Endodermal cell (in vitro differentiated cells): ENCODE data around the gene HOMER3. TPM values are rescaled to one million over a fixed set of nuclear protein-coding genes. Genes with fewer than 3 reads are reported as not detected.

Source experiments
- DNase-seq: peaks from one replicate; pipeline ENCODE4 v3.0.0-alpha.2; 2017
- H3K27ac ChIP-seq: 2 replicates; pipeline ENCODE4 v1.5.1; 2013; ENCODE audit warnings: mild to moderate bottlenecking, low read depth, low read length, moderate library complexity
- H3K27me3 ChIP-seq: 2 replicates; pipeline ENCODE4 v1.6.1; 2013; ENCODE audit warnings: mild to moderate bottlenecking, low read length, moderate library complexity; ENCODE audit not compliant: insufficient read depth, control insufficient read depth, poor library complexity, severe bottlenecking
- H3K36me3 ChIP-seq: 2 replicates; pipeline ENCODE4 v1.7.0; 2013; ENCODE audit warnings: mild to moderate bottlenecking, low read length, moderate library complexity; ENCODE audit not compliant: control insufficient read depth, insufficient read depth
- H3K4me1 ChIP-seq: one replicate; pipeline ENCODE4 v1.7.0; 2013; ENCODE audit warnings: low read length; ENCODE audit not compliant: control insufficient read depth, insufficient read depth
- H3K4me3 ChIP-seq: 2 replicates; pipeline ENCODE4 v1.5.1; 2013; ENCODE audit warnings: mild to moderate bottlenecking, low read length, moderate library complexity
- H3K9ac ChIP-seq: 2 replicates; pipeline ENCODE4 v1.6.1; 2013; ENCODE audit warnings: mild to moderate bottlenecking, low read length, moderate library complexity; ENCODE audit not compliant: poor library complexity, severe bottlenecking; ENCODE audit errors: extremely low read depth
- H3K9me3 ChIP-seq: 2 replicates; pipeline ENCODE4 v1.6.1; 2013; ENCODE audit warnings: mild to moderate bottlenecking, low read length, moderate library complexity; ENCODE audit not compliant: control insufficient read depth
- H3K27ac Mint-ChIP-seq: 2 replicates; pipeline ENCODE4 v1.8.0; 2020; ENCODE audit warnings: mixed read lengths
- H3K27me3 Mint-ChIP-seq: 2 replicates; pipeline ENCODE4 v1.8.0; 2021; ENCODE audit warnings: mild to moderate bottlenecking, mixed read lengths; ENCODE audit not compliant: insufficient read depth
- H3K36me3 Mint-ChIP-seq: 2 replicates; pipeline ENCODE4 v1.8.0; 2020; ENCODE audit warnings: low read depth, mixed read lengths
- H3K4me1 Mint-ChIP-seq: 2 replicates; pipeline ENCODE4 v1.8.0; 2020; ENCODE audit warnings: mixed read lengths
- H3K4me3 Mint-ChIP-seq: 2 replicates; pipeline ENCODE4 v1.8.0; 2020; ENCODE audit warnings: mild to moderate bottlenecking, moderate library complexity, mixed read lengths
- H3K9me3 Mint-ChIP-seq: 2 replicates; pipeline ENCODE4 v1.8.0; 2020; ENCODE audit warnings: mild to moderate bottlenecking, mixed read lengths
- CTCF ChIP-seq: fragments of 200-600 bp; sonication (generic); conservative IDR thresholded peaks from 2 replicates; pipeline ENCODE4 v1.5.0; 2021; ENCODE audit warnings: antibody characterized with exemption, mild to moderate bottlenecking
- WGBS, 2 experiments: methylation state at CpG; one replicate each; pipeline versions ENCODE4 v1.1.5 to v1.1.7; 2013; ENCODE audit warnings: missing lambda C conversion rate in 2 of 2, mixed read lengths in 1 of 2; ENCODE audit not compliant: insufficient coverage in 1 of 2, insufficient read length in 1 of 2; 5-methylcytosine and 5-hydroxymethylcytosine counted together
- total RNA-seq, 2 donors: library from RNA; stranded (reverse); fragmentation: NEBNext Ultra II Directional in 1 of 2; extraction: Animal tissue kit (Norgen Biotek cat#: 25700) in 1 of 2; gene quantifications; 2 replicates in 1 of 2; 3 replicates in 1 of 2; pipeline ENCODE4 v1.2.1, GENCODE V29; 2021

Gene HOMER3
- total RNA-seq, 2 donors from 2014 or later, result 21.5 to 31.2 TPM

- H3K27me3 Mint-ChIP-seq, result peaks cover 6% of the 10 kb centered on the region
- no peak overlapping the region for H3K4me3 ChIP-seq
- no peak overlapping the region for H3K27ac ChIP-seq
- no peak overlapping the region for H3K4me3 Mint-ChIP-seq
- no peaks in the 10 kb centered on the region for H3K36me3 Mint-ChIP-seq
- H3K4me1 ChIP-seq, result no peaks in the 10 kb centered on the region
- no peak for TF ChIP-seq CTCF
- H3K27ac Mint-ChIP-seq, result no peak overlapping the region
- no peaks in the 10 kb centered on the region for H3K9me3 ChIP-seq
- no peaks in the 10 kb centered on the region for H3K36me3 ChIP-seq
- H3K4me1 Mint-ChIP-seq, result no peaks in the 10 kb centered on the region
- DNase-seq, result no peak
- peaks cover 3% of the 10 kb centered on the region for H3K9me3 Mint-ChIP-seq
- H3K9ac ChIP-seq, result no peak overlapping the region
- 85 to 86% methylated on average over 11 to 12 of the region's 12 CpGs for WGBS, 2 experiments
- H3K27me3 ChIP-seq, result no peaks in the 10 kb centered on the region
These were observed 31.3 kb upstream of the HOMER3 start for GRCh38 chr19:18972301-18972811.

GRCh38 chr19:18969931-18970659, 29.1 kb upstream of the HOMER3 start:
- WGBS, 2 experiments, result 92 to 93% methylated on average over 10 to 13 of the region's 13 CpGs

GRCh38 chr19:18967358-18968146, 26.5 kb upstream of the HOMER3 start:
- Histone ChIP-seq H3K27ac (no peak overlapping the region), H3K4me3 (no peak overlapping the region), H3K9me3 (no peaks in the 10 kb centered on the region), H3K36me3 (no peaks in the 10 kb centered on the region), H3K9ac (no peak overlapping the region), H3K4me1 (no peaks in the 10 kb centered on the region), H3K27me3 (peaks cover 6% of the 10 kb centered on the region)
- H3K36me3 Mint-ChIP-seq, result no peaks in the 10 kb centered on the region
- no peak for TF ChIP-seq CTCF
- H3K27ac Mint-ChIP-seq, result no peak overlapping the region
- H3K9me3 Mint-ChIP-seq, result peaks cover 3% of the 10 kb centered on the region
- WGBS, 2 experiments, result 88 to 90% methylated on average over 11 of the region's 11 CpGs
- peaks cover 7% of the 10 kb centered on the region for H3K27me3 Mint-ChIP-seq
- H3K4me1 Mint-ChIP-seq, result peaks cover 3% of the 10 kb centered on the region
- DNase-seq, result no peak
- H3K4me3 Mint-ChIP-seq, result no peak overlapping the region

More at GRCh38 chr19:18969931-18970659, 29.1 kb upstream of the HOMER3 start:
- no peaks in the 10 kb centered on the region for H3K36me3 ChIP-seq
- no peak overlapping the region for H3K27ac ChIP-seq
- TF ChIP-seq CTCF, result no peak
- DNase-seq, result no peak
- Mint-ChIP-seq H3K4me3 (no peak overlapping the region), H3K27me3 (peaks cover 5% of the 10 kb centered on the region), H3K36me3 (no peaks in the 10 kb centered on the region), H3K4me1 (peaks cover 3% of the 10 kb centered on the region), H3K9me3 (peaks cover 3% of the 10 kb centered on the region), H3K27ac (no peak overlapping the region)
- H3K4me1 ChIP-seq, result no peaks in the 10 kb centered on the region
- no peak overlapping the region for H3K9ac ChIP-seq
- no peak overlapping the region for H3K4me3 ChIP-seq
- H3K27me3 ChIP-seq, result no peaks in the 10 kb centered on the region
- H3K9me3 ChIP-seq, result no peaks in the 10 kb centered on the region
